COLO668 (cell line): ENCODE results near the gene TLR2.

Experiments
- DNase-seq: peaks from one replicate; lab custom pipeline; 2025; ENCODE audit not compliant: unreplicated experiment; lab: John Stamatoyannopoulos, UW

TLR2 gene

DNA sequence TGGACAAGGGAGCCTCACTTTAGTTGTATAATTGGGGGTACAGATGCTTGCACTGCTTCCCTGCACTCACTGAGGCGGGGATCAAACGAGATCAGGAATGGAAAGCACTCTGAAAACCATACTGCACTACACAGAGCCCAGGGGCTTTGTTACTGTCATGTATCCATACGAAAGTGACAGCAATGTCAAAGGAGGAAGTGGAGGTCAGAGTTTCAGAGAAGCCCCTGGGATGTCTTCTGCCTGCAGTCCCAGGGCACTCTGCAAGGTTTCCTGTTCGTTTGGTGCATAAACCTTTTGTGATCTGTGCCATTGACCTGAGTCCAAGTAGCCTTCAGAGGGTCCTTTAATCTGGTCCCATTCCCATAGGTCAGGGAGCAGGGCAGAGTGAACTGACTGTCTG lies 44.6 kb downstream of the TLR2 start:
- DNase-seq = no peak

DNA sequence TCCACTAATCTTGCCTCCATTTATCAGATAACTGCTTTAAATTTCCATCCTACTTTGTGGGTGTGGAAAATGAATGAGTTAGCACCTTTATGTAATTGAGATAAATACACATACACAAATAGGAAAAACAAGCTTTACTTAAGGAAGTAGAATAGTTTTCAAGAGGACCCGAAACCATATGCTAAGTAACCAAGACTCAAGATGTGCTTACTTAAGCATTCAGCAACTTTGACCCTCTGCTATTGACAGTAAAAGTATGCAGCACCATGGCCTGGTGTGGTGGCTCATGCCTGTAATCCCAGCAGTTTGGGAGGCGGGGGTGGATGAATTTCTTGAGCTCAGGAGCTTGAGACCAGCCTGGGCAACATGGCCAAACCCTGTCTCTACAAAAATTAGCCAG lies 45.8 kb downstream of the TLR2 start:
- DNase-seq = no peak

- no peak for DNase-seq
These were observed 47.2 kb downstream of the TLR2 start for GRCh38 chr4:153731239-153731638.

DNA sequence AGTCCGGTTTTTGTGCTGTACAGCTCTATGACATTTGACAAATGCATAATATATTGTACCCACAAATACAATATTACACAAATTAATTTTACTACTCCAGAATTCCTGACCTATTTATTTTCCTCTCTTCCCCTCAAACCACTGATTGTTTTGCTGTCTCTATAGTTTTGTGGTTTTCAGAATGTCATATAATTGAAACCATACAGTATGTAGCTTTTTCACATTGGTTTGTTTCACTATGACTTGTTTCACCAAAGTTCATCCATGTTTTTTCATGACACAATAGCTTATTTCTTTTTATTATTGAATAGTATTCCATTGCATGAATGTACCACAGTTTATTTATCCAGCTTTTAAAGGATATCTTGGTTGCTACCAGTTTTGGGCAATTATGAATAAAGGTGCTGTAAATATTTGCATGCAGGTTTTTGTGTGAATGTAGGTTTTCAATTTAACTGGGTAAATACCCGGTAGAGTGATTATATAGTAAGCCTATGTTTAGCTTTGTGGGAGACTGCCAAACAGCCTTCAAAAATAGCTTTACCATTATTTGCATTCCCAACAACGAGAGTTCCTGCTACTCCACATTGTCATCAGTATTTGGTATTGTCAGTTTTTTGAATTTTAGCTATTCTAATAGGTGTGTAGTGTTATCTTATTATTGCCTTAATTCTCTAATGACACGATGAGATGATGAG lies 49.8 kb downstream of the TLR2 start:
- no peak for DNase-seq

DNA sequence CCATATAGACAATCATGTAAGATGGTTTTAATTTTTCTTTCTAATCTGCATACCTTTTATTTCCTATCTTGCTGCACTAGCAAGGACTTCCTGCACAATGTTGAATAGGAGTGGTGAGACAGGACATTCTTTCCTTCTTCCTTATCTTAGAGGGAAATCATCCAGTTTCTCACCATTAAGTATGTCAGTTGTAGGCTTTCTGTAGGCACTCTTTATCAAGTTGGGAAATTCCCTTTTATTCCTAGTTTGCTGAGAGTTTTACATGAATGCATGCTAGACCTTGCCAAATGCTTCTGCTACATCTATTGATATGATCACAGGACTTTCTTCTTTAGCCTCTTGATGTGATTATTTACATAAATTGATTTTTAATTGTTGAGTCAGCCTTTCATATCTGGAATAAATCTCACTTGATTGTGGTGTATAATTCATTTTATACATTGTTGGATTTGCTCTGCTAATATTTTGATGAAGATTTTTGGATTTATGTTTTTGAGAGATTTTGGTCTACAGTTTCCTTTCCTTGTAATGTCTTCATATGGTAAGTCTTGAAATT lies 51.9 kb downstream of the TLR2 start:
- DNase-seq = no peak

DNA sequence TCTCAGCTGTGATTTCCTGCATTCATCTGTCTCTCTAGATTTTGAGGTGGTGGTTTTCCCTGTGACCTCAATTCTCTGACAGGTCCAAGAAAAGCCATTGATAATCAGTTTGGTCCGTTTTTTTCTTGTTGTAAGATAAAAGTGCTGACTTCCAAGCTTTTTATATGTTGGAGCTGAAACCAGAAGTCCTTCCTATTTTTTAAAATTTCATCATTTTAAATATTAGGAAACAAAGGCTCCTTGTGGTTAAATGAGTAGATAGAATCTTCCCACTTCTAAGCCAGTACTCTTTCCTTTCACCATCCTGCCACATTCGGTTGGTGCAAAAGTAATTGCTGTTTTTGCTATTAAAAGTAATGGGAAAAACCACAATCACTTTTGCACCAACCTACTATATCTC lies 57.5 kb downstream of the TLR2 start:
- no peak for DNase-seq

- DNase-seq = no peak
These were observed 61.6 kb downstream of the TLR2 start for GRCh38 chr4:153745651-153746050.

GRCh38 chr4:153747406-153747955 lies 63.4 kb downstream of the TLR2 start:
- no peak for DNase-seq

GRCh38 chr4:153748378-153748777 lies 64.3 kb downstream of the TLR2 start:
- no peak for DNase-seq

DNA sequence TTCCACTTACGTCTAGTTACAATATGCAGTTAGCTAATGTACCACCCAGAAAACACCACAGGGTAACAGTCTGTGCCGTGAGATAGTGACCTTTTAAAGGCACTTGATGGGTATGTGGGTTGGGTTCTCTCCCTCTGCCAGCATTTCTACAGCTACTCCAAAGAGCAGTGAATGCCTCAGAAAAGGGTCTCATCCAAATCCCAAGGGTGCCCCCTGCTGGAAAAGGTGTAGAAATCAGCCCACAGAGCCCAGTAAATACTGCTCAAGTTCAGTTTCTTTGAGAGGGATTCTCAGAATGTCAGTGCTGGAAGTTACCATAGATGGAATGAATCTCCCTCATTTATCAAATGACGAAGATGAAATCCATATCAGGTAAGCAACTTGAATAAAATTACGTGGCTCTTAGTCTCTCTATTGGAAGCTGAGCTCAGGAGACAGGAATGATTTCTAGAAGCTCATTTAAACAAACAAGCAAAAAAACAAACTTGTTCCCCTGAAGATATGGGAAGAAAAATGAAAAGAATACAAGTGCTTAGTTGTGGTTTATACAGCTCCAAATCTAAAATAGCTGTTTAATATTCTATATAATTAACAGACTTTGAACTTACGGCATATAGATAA lies 66.2 kb downstream of the TLR2 start:
- peak; percentile 33 for DNase-seq

- no peak for DNase-seq
These were observed 71.1 kb downstream of the TLR2 start for GRCh38 chr4:153755186-153755585.
